ENCODE data around the gene COQ5.
A peak's percentile ranks its signal among the peaks of the same experiment; 100 is the strongest.

The COQ5 gene

GRCh38 chr12:120528861-120529525 lies at the start of gene COQ5:
Gene COQ5 (minus strand): TSS chr12:120529158. CDS start chr12:120529141, 17 bp downstream.
- in situ Hi-C loops (cut with MboI; ENCODE audit: low pct_unique_long_range_greater_than_20kb, low sequenced_read_pairs): no loop called here
- peak; percentile 84 for DNase-seq

GRCh38 chr12:120574106-120574505 lies 45.1 kb upstream of the COQ5 start:
- in situ Hi-C loops (cut with MboI; ENCODE audit: low pct_unique_long_range_greater_than_20kb, low sequenced_read_pairs): no loop called here
- no peak for DNase-seq

- DNase-seq: no peak
- in situ Hi-C loops (cut with MboI; ENCODE audit: low pct_unique_long_range_greater_than_20kb, low sequenced_read_pairs): no loop called here
Measured at GRCh38 chr12:120573560-120573959, 44.6 kb upstream of the COQ5 start.

GRCh38 chr12:120571299-120571698 lies 42.3 kb upstream of the COQ5 start:
- DNase-seq: no peak
- in situ Hi-C loops (cut with MboI; ENCODE audit: low pct_unique_long_range_greater_than_20kb, low sequenced_read_pairs): no loop called here

GRCh38 chr12:120563495-120563894 lies 34.5 kb upstream of the COQ5 start:
- in situ Hi-C loops (cut with MboI; ENCODE audit: low pct_unique_long_range_greater_than_20kb, low sequenced_read_pairs): no loop called here
- no peak for DNase-seq

- DNase-seq: no peak
- in situ Hi-C loops (cut with MboI; ENCODE audit: low pct_unique_long_range_greater_than_20kb, low sequenced_read_pairs): no loop called here
Measured at GRCh38 chr12:120562906-120563305, 33.9 kb upstream of the COQ5 start.

GRCh38 chr12:120557589-120557988 lies 28.6 kb upstream of the COQ5 start:
- in situ Hi-C loops (cut with MboI; ENCODE audit: low pct_unique_long_range_greater_than_20kb, low sequenced_read_pairs): no loop called here
- DNase-seq: no peak

GRCh38 chr12:120554678-120555077 lies 25.7 kb upstream of the COQ5 start:
- in situ Hi-C loops (cut with MboI; ENCODE audit: low pct_unique_long_range_greater_than_20kb, low sequenced_read_pairs): no loop called here
- no peak for DNase-seq

- in situ Hi-C loops (cut with MboI; ENCODE audit: low pct_unique_long_range_greater_than_20kb, low sequenced_read_pairs): no loop called here
- DNase-seq: no peak
Measured at GRCh38 chr12:120546050-120546386, 17.1 kb upstream of the COQ5 start.

GRCh38 chr12:120544691-120545090 lies 15.7 kb upstream of the COQ5 start:
- in situ Hi-C loops (cut with MboI; ENCODE audit: low pct_unique_long_range_greater_than_20kb, low sequenced_read_pairs): no loop called here
- DNase-seq: no peak

GRCh38 chr12:120542166-120542565 lies 13.2 kb upstream of the COQ5 start:
- in situ Hi-C loops (cut with MboI; ENCODE audit: low pct_unique_long_range_greater_than_20kb, low sequenced_read_pairs): no loop called here
- no peak for DNase-seq

GRCh38 chr12:120540445-120540844 lies 11.5 kb upstream of the COQ5 start:
- in situ Hi-C loops (cut with MboI; ENCODE audit: low pct_unique_long_range_greater_than_20kb, low sequenced_read_pairs): no loop called here
- no peak for DNase-seq

- in situ Hi-C loops (cut with MboI; ENCODE audit: low pct_unique_long_range_greater_than_20kb, low sequenced_read_pairs): no loop called here
- DNase-seq: no peak
Measured at GRCh38 chr12:120539303-120539702, 10.3 kb upstream of the COQ5 start.

GRCh38 chr12:120538281-120539156 lies 9.6 kb upstream of the COQ5 start:
- in situ Hi-C loops (cut with MboI; ENCODE audit: low pct_unique_long_range_greater_than_20kb, low sequenced_read_pairs): no loop called here
- peak; percentile 38 for DNase-seq

- no peak for DNase-seq
- in situ Hi-C loops (cut with MboI; ENCODE audit: low pct_unique_long_range_greater_than_20kb, low sequenced_read_pairs): no loop called here
Measured at GRCh38 chr12:120537856-120538220, 8.9 kb upstream of the COQ5 start.

- in situ Hi-C loops (cut with MboI; ENCODE audit: low pct_unique_long_range_greater_than_20kb, low sequenced_read_pairs): no loop called here
- DNase-seq: no peak
Measured at GRCh38 chr12:120536064-120536791, 7.3 kb upstream of the COQ5 start.

- peak; percentile 66 for DNase-seq
- in situ Hi-C loops (cut with MboI; ENCODE audit: low pct_unique_long_range_greater_than_20kb, low sequenced_read_pairs): no loop called here
Measured at GRCh38 chr12:120534703-120535655, 6.0 kb upstream of the COQ5 start.

- in situ Hi-C loops (cut with MboI; ENCODE audit: low pct_unique_long_range_greater_than_20kb, low sequenced_read_pairs): no loop called here
- DNase-seq: peak; percentile 83
Measured at GRCh38 chr12:120534203-120534702, 5.3 kb upstream of the COQ5 start, which contains the start of gene RNF10. Gene RNF10 (plus strand): TSS chr12:120534356. CDS start chr12:120534812, 456 bp downstream.

All from KBM-7 (cell line).